Measurements from ENCODE around the gene ROBO4.

The ROBO4 gene

GRCh38 chr11:124872280-124872679 lies 25.4 kb downstream of the ROBO4 start:
- no peak for DNase-seq

DNA sequence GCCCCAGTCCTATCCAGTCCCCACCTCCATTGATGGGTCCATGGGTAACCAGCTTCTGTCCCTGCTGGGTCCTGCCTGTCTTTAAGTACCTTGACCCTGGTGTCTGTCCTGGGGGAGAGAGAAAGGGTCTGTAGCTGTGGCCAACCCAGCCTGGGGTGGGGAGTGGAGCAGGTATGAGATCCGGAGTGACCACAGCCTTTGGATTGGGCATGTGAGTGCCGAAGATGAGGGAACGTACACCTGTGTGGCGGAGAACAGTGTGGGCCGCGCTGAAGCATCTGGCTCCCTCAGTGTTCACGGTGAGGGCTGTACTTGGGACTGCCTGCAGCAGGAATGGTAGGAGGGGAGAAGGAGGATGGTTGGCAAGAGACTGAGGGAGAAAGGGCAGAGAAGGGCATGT lies 27.2 kb downstream of the ROBO4 start:
- DNase-seq, result no peak

DNA sequence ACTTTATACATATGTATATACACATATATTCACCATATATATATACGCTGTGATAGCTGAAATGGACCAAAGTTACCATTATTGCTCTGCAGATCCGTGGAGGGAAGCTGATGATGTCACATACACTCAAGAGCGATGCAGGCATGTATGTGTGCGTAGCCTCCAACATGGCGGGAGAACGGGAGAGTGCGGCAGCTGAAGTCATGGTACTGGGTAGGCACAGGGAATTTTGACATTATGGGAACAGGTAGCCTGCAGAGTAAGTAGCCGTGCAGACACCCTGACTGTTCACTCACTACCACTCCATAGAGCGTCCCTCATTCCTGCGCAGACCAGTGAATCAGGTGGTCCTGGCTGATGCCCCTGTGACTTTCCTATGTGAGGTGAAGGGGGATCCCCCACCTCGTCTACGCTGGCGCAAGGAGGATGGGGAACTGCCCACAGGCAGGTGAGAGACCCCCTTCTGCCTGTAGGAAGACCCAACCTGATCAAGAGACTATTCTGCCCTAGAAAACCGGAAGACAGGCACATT lies 27.7 kb downstream of the ROBO4 start:
- DNase-seq, result no peak

- DNase-seq, result no peak
Observed at GRCh38 chr11:124869331-124869730, 28.3 kb downstream of the ROBO4 start.

GRCh38 chr11:124868331-124869274 lies 29.1 kb downstream of the ROBO4 start:
- DNase-seq, result no peak

DNA sequence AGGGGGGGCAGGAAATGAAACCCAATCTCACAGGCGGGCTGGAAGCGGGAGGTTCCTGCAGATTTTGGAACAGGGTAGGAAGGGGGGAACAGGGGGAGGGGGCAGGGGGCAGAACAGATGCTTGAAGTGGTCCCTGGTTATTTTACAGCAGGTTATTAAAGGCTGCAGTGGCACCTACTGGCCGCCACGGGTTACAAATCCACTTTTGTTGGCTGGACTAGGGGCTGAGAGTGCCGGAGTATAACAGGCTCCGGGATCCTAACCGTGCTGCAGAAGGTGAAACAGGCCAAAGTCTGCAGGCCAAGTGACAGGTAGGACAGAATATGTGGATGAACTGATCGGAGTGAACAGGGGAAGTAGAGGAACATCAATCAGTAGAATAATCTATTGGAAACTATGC lies 30.0 kb downstream of the ROBO4 start:
- DNase-seq, result peak; percentile 7 to 36

DNA sequence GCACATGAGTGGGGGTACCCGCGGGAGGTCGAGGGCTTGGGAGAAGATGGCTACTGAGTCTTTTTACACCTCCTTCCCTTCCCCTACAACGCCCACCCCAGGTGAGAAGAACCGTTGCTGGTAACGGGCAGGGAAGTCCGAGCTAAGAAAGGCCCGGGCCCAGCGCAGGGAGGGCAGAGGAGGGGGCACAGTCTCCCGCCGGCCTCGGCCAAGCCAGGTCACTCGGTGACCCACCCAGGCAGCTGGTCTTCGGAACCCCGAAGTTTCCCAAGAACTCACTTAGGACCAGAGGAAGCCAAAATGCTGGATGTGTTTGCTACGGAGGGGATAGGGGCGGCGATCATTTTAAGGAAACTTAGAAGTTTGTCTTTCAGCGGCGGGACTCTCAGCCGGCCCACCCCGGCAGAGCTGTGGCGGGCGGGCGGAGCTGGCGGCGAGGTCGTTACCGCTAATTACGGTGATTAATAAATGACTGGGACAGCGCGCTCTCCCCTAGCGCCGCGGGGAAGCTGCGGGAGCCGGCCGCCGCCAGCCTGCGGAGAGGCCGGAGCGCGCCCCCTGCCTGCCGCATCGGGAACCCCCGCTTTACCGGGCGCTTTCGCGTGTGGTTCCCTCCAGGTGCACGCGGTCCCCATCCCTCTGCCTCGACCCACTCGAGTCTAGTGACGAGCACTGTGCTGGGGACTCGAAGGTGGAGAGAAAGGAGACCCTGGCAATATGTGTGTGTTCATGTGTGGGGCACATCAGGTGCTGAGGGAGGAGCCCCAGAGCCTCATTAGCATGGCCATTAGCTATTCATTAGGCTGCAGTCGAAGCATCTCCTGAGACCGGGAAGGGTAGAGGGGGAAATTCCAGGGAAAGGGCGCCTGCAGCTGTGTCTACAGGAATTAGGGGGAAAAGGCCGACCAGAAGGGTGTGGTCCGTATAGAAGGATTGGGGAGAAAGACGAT lies 31.5 kb downstream of the ROBO4 start:
- peak; percentile 6 to 36 for DNase-seq

DNA sequence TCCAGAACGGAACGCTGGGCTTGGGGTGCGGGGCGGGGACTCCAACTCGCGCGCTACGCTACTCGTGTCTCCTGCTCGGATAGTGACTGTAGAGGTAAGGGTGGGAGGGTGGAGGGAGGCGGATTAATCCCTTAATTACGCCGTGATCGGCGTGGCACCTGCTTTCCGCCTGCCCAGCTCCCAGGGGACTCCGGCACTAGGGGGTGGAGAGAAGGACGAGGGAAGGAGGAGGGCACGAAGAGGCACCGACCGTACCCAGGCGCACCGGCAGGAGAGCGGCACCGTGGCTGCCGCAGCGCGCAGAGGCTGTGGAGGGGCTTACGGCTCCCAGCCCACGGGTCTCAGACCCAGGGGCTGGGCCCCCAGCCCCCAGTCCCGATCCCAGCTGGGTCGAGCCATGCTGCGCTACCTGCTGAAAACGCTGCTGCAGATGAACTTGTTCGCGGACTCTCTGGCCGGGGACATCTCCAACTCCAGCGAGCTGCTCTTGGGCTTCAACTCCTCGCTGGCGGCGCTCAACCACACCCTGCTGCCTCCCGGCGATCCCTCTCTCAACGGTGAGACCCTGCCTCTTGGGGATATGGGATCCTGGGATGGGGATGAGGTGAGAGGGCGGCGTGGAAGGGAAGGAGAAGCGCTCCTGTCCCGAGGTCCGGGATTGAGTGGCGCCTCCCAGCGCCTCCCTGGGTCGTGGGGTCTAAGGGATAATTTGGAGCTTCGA lies 32.3 kb downstream of the ROBO4 start, which contains the start of gene ROBO3:
ROBO3 (plus strand) TSS at position 252 of the 721 bp plus-strand sequence; CDS start at position 398, 146 bp downstream.
- no peak for DNase-seq

DNA sequence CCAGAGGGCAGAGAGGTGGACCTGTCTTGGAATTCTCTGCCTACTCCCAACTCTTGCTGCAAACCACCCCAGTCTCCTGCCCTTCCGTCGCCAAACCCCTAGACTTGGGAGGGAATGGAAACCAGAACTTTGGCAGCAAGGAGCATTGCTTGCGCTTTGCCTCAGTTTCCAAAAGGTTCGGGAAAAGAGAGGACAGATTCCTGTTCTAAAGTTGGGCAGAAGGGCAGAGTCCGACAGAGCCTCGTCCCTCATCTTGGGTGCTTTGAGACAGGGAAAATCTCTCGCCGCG lies 32.8 kb downstream of the ROBO4 start:
- no peak for DNase-seq

- DNase-seq, result no peak
Observed at GRCh38 chr11:124864176-124864891, 33.3 kb downstream of the ROBO4 start.

GRCh38 chr11:124863826-124864165 lies 33.9 kb downstream of the ROBO4 start:
- DNase-seq, result no peak

GRCh38 chr11:124863137-124863825 lies 34.4 kb downstream of the ROBO4 start:
- DNase-seq, result peak in 1 of 2 donors; percentile 18

DNA sequence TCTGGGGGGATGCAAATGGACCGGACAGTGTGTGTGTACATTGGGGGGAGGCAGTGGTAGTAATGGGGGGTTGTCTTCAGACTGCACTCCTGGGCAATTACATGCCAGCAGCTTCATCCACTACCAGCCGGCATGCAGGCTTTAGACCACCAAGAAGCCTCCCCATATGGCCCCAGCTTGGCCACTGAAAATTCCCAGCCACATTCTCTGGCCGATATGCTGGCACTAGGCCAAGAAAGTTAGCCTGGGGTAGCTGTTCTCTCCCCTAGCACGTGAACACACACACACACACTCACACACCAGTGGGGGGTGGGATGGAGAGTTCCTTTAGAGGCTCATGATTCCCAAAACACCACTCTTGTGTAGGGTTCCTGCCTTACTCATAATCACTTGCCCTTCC lies 36.0 kb downstream of the ROBO4 start:
- DNase-seq, result no peak

- no peak for DNase-seq
Observed at GRCh38 chr11:124859171-124859570, 38.5 kb downstream of the ROBO4 start.

- DNase-seq, result no peak
Observed at GRCh38 chr11:124846070-124846673, 51.5 kb downstream of the ROBO4 start.

- no peak for DNase-seq
Observed at GRCh38 chr11:124844664-124845079, 53.0 kb downstream of the ROBO4 start.

- DNase-seq, result no peak
Observed at GRCh38 chr11:124843616-124843910, 54.1 kb downstream of the ROBO4 start.

GRCh38 chr11:124842305-124842704 lies 55.4 kb downstream of the ROBO4 start:
- no peak for DNase-seq

- DNase-seq, result no peak
Observed at GRCh38 chr11:124841840-124842239, 55.8 kb downstream of the ROBO4 start.

DNA sequence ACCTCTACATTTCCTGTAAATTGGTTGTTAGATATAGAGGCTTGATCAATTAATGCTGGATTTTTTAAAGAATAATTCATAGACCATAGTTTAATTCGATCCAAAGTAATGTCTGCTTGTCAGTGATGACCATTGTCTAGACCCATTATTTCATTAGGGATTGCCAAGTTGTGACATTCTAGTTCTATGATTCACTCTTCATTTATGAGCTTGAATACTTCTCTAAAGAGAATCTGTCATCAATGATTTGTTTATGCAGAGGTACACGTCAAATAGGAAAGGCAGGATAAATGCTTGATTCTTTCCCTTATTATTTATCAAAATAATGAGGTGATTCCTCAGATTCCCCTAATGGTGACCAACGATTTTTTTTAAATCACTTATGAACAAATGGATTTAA lies 56.5 kb downstream of the ROBO4 start:
- DNase-seq, result no peak

DNA sequence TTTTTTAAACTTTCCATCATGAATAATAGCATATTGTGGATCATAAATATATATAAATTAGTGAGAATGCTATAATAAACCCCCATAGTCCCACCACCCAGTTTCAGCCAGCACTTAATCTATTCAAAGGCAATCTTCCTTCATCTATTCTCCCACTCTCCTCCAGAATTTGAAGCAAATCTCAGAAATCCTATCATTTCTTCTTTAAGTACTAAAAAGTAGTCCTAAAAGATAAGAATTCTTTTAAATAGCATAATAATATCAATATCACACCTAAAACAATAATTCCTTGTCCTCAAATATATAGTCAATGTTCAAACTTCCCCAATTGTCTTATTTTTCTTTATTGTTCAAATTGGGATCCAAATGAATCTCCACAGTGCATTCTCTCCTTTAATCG lies 57.0 kb downstream of the ROBO4 start:
- no peak for DNase-seq
